ENCODE results near the gene DAPK3.

GRCh38 chr19:3963458-3964255, 7.2 kb downstream of the DAPK3 start:
- TF ChIP-seq USF2 (IDR thresholded peaks at IDR 0.05) (no peak), HEYL (CRISPR knock-in tag; IDR thresholded peaks at IDR 0.05) (no peak), POLR2A (IDR thresholded peaks at IDR 0.05; ENCODE audit: low read length) (no peak), ZFP36 (IDR thresholded peaks at IDR 0.05; ENCODE audit: borderline replicate concordance, partially characterized antibody) (no peak), FOSL2 (IDR thresholded peaks at IDR 0.05) (no peak), FOSL2 (CRISPR knock-in tag; IDR thresholded peaks at IDR 0.05) (no peak), CTCF (IDR thresholded peaks at IDR 0.05) (no peak), PHF8 (IDR thresholded peaks at IDR 0.05; ENCODE audit: borderline replicate concordance, low read depth) (no peak), RAD21 (conservative IDR thresholded peaks at IDR 0.05 in 1 of 2, IDR thresholded peaks at IDR 0.05 in 1 of 2) (no peak), ELK1 (IDR thresholded peaks at IDR 0.05; ENCODE audit: low read depth, low read length) (no peak), MYC (IDR thresholded peaks at IDR 0.05; ENCODE audit: borderline replicate concordance, low read length) (no peak), RFX5 (IDR thresholded peaks at IDR 0.05) (no peak), RARB (CRISPR knock-in tag; IDR thresholded peaks at IDR 0.05) (no peak), NPAS2 (CRISPR knock-in tag; IDR thresholded peaks at IDR 0.05; ENCODE audit: borderline replicate concordance) (no peak), REST (IDR thresholded peaks at IDR 0.05) (no peak)
